ENCODE results near the gene KANSL1. TPM values are rescaled to one million over a fixed set of nuclear protein-coding genes. Genes with fewer than 3 reads are reported as not detected.
A peak's percentile ranks its signal among the peaks of the same experiment; 100 is the strongest.

Gene KANSL1
- total and polyA plus RNA-seq, 9 of the 15 experiments (the other 6 are each of a cell fraction or from before 2014, with no cell fraction given), result 3.6 to 55.4 (median 31.8) TPM

- no peak for TF ChIP-seq HOMEZ (CRISPR knock-in tag; IDR thresholded peaks at IDR 0.05)
- peak; percentile 36; the same call in 1 of the 2 replicates for TF ChIP-seq ARID1B (IDR thresholded peaks at IDR 0.05)
- peak; percentile 12 for TF ChIP-seq BRD9 (IDR thresholded peaks at IDR 0.05; ENCODE audit: low read depth, partially characterized antibody)
- no peak for TF ChIP-seq IFI16 (CRISPR knock-in tag; IDR thresholded peaks at IDR 0.05)
- peak; percentile 70; the same call in 1 of the 2 replicates for TF ChIP-seq HDAC2 (IDR thresholded peaks at IDR 0.05)
- TF ChIP-seq RNF2 (IDR thresholded peaks at IDR 0.05), result no peak
- TF ChIP-seq EWSR1 (IDR thresholded peaks at IDR 0.05; ENCODE audit: borderline replicate concordance, low read depth, partially characterized antibody), result no peak
- peak; percentile 62 for TF ChIP-seq ATF7 (IDR thresholded peaks at IDR 0.05)
- no peak; the same call in 1 of the 2 replicates for TF ChIP-seq ETV5 (CRISPR knock-in tag; IDR thresholded peaks at IDR 0.05; ENCODE audit: low read depth)
- no peak for TF ChIP-seq ASH1L (IDR thresholded peaks at IDR 0.05; ENCODE audit: borderline replicate concordance, low read depth, partially characterized antibody)
- no peak for TF ChIP-seq ZNF311 (CRISPR knock-in tag; IDR thresholded peaks at IDR 0.05)
- TF ChIP-seq HDAC1 (IDR thresholded peaks at IDR 0.05), result peak; percentile 51 to 96; a peak in 2 of 4 replicates
- no peak for TF ChIP-seq ZNF23 (CRISPR knock-in tag; IDR thresholded peaks at IDR 0.05)
- TF ChIP-seq SRSF7 (optimal IDR thresholded peaks at IDR 0.05; ENCODE audit: low read depth, low read length), result no peak
- TF ChIP-seq GATAD2B (IDR thresholded peaks at IDR 0.05; ENCODE audit: borderline replicate concordance), result 0 out of 2 replicates have a peak, but pooled peaks have one; percentile 50
- no peak for TF ChIP-seq SPI1 (IDR thresholded peaks at IDR 0.05; ENCODE audit: borderline replicate concordance, low read depth, low read length)
- no peak for TF ChIP-seq HSF4 (CRISPR knock-in tag; IDR thresholded peaks at IDR 0.05; ENCODE audit: borderline replicate concordance)
- no peak for TF ChIP-seq ZNF77 (CRISPR knock-in tag; IDR thresholded peaks at IDR 0.05)
- TF ChIP-seq HDAC6 (IDR thresholded peaks at IDR 0.05; ENCODE audit: low read depth, low read length), result no peak
- no peak for TF ChIP-seq DLX4 (CRISPR knock-in tag; IDR thresholded peaks at IDR 0.05)
- no peak for TF ChIP-seq RBM34 (IDR thresholded peaks at IDR 0.05; ENCODE audit: borderline replicate concordance, insufficient read depth, low read length)
- TF ChIP-seq ZNF354B (CRISPR knock-in tag; IDR thresholded peaks at IDR 0.05), result no peak
- no peak for TF ChIP-seq THRAP3 (IDR thresholded peaks at IDR 0.05; ENCODE audit: borderline replicate concordance)
- no peak for TF ChIP-seq PTBP1 (IDR thresholded peaks at IDR 0.05; ENCODE audit: low read depth, low read length)
- no peak for TF ChIP-seq NFIX (CRISPR knock-in tag; IDR thresholded peaks at IDR 0.05; ENCODE audit: low read depth)
- no peak for TF ChIP-seq E2F5 (CRISPR knock-in tag; IDR thresholded peaks at IDR 0.05)
- TF ChIP-seq ARNT (IDR thresholded peaks at IDR 0.05), result peak in 1 of 2 experiments; percentile 18; a peak in 1 of 4 replicates
- TF ChIP-seq NFRKB (IDR thresholded peaks at IDR 0.05; ENCODE audit: low read depth), result peak; percentile 60
- TF ChIP-seq TRIM28 (IDR thresholded peaks at IDR 0.05), result no peak
- TF ChIP-seq HNRNPUL1 (IDR thresholded peaks at IDR 0.05; ENCODE audit: low read length), result no peak
Measured at GRCh38 chr17:46191322-46192188, 1.7 kb downstream of the KANSL1 start (continued).

Data from K562 (cell line).